ES-I3 (cell line): ENCODE data around the gene RPRD2.
"Not testable (repeated sequence)": the region's sequence is repeated elsewhere in the genome, so short reads cannot be mapped to it uniquely, and the experiment has no call there.

Experiments
- H3K36me3 ChIP-seq: 2 replicates; pipeline ENCODE4 v1.6.1; 2013; ENCODE audit warnings: mild to moderate bottlenecking, low read length, control low read depth, moderate library complexity; ENCODE audit not compliant: insufficient read depth
- H3K4me1 ChIP-seq: 2 replicates; pipeline ENCODE4 v1.6.1; 2013; ENCODE audit warnings: mild to moderate bottlenecking, control low read depth, low read length; ENCODE audit not compliant: insufficient read depth
- H3K9ac ChIP-seq: 2 replicates; pipeline ENCODE4 v1.6.1; 2013; ENCODE audit warnings: low read depth, mild to moderate bottlenecking, low read length, moderate library complexity
- H3K9me3 ChIP-seq: 2 replicates; pipeline ENCODE4 v1.6.1; 2013; ENCODE audit warnings: mild to moderate bottlenecking, low read length, moderate library complexity; ENCODE audit not compliant: control insufficient read depth, insufficient read depth

Gene RPRD2

DNA sequence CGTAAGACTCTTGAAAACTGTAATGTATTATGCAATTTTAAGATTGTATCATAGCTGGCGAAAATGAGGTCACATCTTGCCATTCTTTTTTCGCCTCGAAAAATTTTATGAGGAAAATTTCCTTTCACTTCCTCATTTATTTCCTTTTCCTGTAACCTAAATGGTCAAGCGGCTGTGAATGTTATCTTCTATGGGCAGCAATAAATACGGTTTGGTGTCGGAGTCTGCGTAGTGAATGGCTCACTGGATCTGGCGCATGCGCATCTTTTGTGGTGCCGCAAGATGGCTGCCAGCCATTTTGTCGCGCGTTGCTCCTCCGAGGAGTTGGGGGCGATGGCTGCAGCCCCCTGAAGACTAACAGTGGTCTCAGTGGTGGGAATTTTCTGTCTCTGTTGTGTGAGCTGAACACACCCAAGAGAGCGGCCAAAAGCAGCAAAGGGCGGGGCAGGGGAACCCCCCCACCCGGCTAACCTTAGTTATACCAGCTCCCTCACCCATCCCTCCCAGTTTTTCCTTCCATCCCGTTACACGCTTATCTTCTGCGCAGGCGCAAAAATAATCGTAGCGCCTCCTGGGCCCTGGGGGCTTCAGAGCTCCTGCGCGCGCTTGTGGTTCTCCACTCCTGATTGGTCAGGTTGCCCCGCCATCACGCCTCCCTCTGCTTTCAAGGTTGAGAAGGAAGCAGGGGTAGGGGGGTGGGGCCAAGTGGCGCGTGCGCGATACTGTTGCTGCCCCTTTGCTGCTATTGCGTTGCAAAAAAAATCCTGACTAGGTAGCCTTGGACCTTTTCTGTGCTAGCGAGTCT, at the start of gene RPRD2:
Gene RPRD2 (plus strand): TSS at position 722 of the 805 bp plus-strand sequence. CDS start 568 bp downstream, outside the sequence.
- H3K9me3 ChIP-seq: no peaks in the 10 kb centered on the region
- peak within 1 kb of the TSS; percentile 100 for H3K9ac ChIP-seq
- no peaks in the 10 kb centered on the region; the same call in 1 of the 2 replicates for H3K4me1 ChIP-seq
- H3K36me3 ChIP-seq: no peaks in the 10 kb centered on the region

- H3K4me1 ChIP-seq, H3K9me3 ChIP-seq, H3K36me3 ChIP-seq, H3K9ac ChIP-seq: not testable (repeated sequence)
Observed at GRCh38 chr1:150314691-150315090, 49.3 kb upstream of the RPRD2 start.

DNA sequence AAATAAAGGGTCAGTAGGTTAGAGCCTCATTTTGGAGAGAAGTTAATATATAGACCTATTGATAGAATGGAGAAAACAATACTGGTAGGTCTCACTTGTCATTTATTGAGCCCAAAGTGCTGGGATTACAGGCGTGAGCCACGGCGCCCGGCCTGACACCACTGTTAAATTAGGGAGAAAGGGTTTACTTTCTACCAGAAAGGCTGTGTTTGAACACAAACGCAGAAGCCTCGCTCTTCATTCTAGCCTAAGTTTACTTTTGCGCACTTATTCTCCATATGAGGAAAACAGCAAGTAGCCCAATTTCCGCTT, 43.3 kb upstream of the RPRD2 start:
- Histone ChIP-seq H3K36me3 (peaks cover 10% of the 10 kb centered on the region), H3K9ac (peak overlapping the region; percentile 93; the same call in 1 of the 2 replicates), H3K4me1 (no peaks in the 10 kb centered on the region), H3K9me3 (no peaks in the 10 kb centered on the region)

- Histone ChIP-seq H3K4me1 (no peaks in the 10 kb centered on the region), H3K36me3 (peaks cover 21% of the 10 kb centered on the region), H3K9me3 (no peaks in the 10 kb centered on the region), H3K9ac (peak overlapping the region; percentile 93)
Observed at GRCh38 chr1:150321826-150322166, 42.2 kb upstream of the RPRD2 start.

DNA sequence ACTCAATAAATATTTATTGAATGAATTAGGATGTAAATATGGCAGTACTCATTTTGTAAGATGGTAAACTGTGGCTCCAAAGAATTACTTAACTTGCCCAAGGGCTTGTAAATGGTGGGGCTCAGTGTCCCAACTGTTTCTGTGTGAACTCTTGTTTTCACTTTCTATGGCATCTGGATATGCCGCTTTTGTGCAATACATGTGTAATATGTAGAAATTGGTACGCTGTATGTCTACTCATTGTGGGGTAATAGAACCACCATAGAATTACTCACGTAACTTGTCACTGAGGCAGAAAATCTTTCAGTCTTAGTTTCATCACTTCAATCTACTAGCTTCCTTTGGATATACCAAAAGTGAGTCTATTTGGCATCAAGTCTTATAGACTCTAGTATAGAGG, 41.6 kb upstream of the RPRD2 start:
- Histone ChIP-seq H3K36me3 (peaks cover 21% of the 10 kb centered on the region), H3K4me1 (no peaks in the 10 kb centered on the region), H3K9ac (peak overlapping the region; percentile 93), H3K9me3 (no peaks in the 10 kb centered on the region)

- peaks cover 42% of the 10 kb centered on the region for H3K36me3 ChIP-seq
Observed at GRCh38 chr1:150332651-150333290, 31.2 kb upstream of the RPRD2 start.

GRCh38 chr1:150346316-150346715, 17.6 kb upstream of the RPRD2 start:
- H3K9me3 ChIP-seq: no peaks in the 10 kb centered on the region
- H3K4me1 ChIP-seq: no peaks in the 10 kb centered on the region
- H3K36me3 ChIP-seq: peaks cover 38% of the 10 kb centered on the region
- no peak overlapping the region for H3K9ac ChIP-seq

More at GRCh38 chr1:150332651-150333290, 31.2 kb upstream of the RPRD2 start:
- no peaks in the 10 kb centered on the region for H3K4me1 ChIP-seq
- H3K9me3 ChIP-seq: no peaks in the 10 kb centered on the region
- no peak overlapping the region for H3K9ac ChIP-seq

- H3K36me3 ChIP-seq: peaks cover 20% of the 10 kb centered on the region
- H3K9me3 ChIP-seq: no peaks in the 10 kb centered on the region
- H3K9ac ChIP-seq: no peak overlapping the region
- no peaks in the 10 kb centered on the region for H3K4me1 ChIP-seq
Observed at GRCh38 chr1:150352866-150353265, 11.1 kb upstream of the RPRD2 start.

DNA sequence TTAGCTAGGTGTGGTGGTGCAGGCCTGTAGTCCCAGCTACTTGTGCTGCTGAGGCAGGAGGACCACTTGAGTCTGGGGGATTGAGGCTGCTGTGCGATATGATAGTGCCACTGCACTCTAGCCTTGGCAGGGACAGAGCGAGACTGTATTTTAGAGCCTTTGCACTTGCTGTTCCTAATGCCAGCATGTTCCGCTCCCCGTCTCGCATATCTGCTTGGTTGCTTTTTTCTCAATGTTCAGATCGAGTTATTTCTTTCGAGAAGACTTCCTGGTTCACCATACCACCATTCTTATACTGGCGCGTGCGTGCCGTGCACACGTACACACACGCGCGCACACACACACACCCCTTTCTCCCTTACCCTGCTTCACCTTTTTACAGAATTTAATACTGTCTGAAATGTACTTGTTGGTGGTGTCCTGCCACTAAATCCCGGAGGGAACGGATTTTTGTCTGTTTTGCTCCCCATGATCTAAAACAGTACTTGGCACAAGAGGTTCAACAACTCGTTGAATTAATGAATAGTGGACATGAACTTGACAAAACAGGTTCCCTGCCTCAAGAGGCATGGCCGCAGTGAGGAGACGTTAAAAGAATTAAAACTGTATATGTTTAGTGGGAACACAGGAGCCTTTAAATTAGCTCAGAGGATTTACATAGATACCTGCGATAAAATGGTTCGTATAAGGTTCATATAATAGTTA, 1.1 kb upstream of the RPRD2 start:
- H3K9ac ChIP-seq: peak overlapping the region; percentile 100
- H3K9me3 ChIP-seq: no peaks in the 10 kb centered on the region
- H3K36me3 ChIP-seq: no peaks in the 10 kb centered on the region
- no peaks in the 10 kb centered on the region; the same call in 1 of the 2 replicates for H3K4me1 ChIP-seq

DNA sequence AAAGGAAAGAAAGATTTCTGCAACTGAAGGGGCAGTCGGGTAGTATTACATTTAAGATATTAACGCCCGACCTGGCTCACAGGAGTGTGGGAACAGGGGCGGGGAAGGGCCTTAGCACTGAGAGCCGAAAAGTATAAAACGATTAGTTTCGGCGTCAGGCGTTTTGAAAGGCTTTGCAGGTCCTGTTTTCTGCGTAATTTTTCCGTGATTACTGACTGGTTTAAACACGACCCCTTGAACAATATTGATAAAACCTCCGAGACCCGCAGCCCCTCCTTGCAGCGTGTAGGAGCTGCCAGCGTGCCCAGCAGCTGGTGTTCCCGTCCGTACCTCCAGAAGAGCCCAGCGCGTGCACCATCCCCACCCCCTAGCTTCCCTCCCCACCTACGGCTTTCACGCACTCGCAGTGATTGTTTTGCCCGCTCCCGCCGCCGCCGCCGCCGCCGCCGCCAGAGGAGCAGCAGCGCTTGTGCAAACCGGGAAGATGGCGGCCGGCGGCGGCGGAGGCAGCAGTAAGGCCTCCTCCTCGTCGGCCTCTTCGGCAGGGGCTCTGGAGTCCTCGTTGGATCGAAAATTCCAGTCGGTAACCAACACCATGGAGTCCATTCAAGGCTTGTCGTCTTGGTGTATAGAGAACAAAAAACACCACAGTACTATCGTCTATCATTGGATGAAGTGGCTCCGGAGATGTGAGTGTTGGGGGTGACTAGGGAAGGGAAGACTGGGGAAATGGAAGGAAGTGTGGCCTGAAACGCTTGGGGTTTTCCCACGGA, 470 bp downstream of the RPRD2 start:
- no peaks in the 10 kb centered on the region for H3K9me3 ChIP-seq
- H3K4me1 ChIP-seq: no peaks in the 10 kb centered on the region; the same call in 1 of the 2 replicates
- peak overlapping the region; percentile 100 for H3K9ac ChIP-seq
- H3K36me3 ChIP-seq: no peaks in the 10 kb centered on the region

- Histone ChIP-seq H3K9ac (peak overlapping the region; percentile 100), H3K9me3 (no peaks in the 10 kb centered on the region), H3K36me3 (no peaks in the 10 kb centered on the region), H3K4me1 (no peaks in the 10 kb centered on the region; the same call in 1 of the 2 replicates)
Observed at GRCh38 chr1:150365941-150366340, 2.0 kb downstream of the RPRD2 start.

DNA sequence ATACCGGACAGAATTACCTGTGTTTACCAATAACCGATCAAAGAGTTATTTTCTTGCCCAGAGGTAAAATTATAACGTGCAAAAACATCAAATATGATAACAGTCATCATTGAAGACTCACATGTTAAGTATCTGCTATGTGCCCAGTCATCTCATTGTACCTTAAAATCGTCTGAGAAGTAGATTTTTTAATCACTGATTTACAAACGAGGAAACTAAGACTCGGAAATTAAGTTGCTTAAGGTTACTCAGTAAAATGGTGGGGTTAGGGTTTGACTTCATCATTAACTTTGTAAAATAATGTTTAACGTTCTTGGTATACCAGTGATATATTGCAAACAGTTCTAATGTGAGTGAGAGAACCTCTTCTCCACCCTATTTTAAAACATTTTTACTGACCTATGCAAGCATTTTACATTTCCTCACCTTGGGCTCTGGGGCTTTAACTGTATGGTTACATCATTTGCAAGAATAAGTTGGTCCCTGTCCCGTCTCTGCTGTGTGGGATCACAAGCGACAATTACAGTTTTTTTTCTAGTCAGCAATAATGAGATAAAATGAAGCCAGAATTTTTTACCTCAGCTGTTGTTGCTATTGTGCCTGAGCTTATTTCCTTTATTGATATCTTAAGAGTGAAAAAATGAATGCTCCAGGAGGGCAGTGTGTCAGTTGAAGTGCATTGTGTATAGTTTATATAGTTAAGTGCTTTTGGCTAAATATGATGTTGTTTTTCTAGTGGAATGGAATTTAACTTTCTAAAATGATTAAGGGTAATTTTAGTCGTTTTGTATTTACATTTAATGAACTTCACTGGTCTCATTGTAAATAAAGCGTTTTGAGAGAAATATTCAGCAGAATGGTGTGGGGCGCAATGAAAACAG, 2.7 kb downstream of the RPRD2 start:
- Histone ChIP-seq H3K36me3 (no peaks in the 10 kb centered on the region), H3K9me3 (no peaks in the 10 kb centered on the region), H3K4me1 (no peaks in the 10 kb centered on the region; the same call in 1 of the 2 replicates), H3K9ac (peak overlapping the region; percentile 100)

GRCh38 chr1:150371110-150371509, 7.2 kb downstream of the RPRD2 start:
- Histone ChIP-seq H3K4me1 (peaks cover 10% of the 10 kb centered on the region), H3K9me3 (no peaks in the 10 kb centered on the region), H3K36me3 (no peaks in the 10 kb centered on the region), H3K9ac (no peak overlapping the region)
